Esophagus (tissue), 2 donors: Measurements from ENCODE around the gene MGRN1. TPM values are rescaled to one million over a fixed set of nuclear protein-coding genes. Genes with fewer than 3 reads are reported as not detected.

Experiments
- H3K27ac ChIP-seq, 2 donors: one replicate each; pipeline ENCODE4 v1.5.1; 2013; ENCODE audit warnings: low read depth in 2 of 2, mild to moderate bottlenecking in 2 of 2, inconsistent platforms in 1 of 2, low read length in 1 of 2, moderate library complexity in 1 of 2
- H3K27me3 ChIP-seq, 2 donors: one replicate each; pipeline ENCODE4 v1.6.1; 2013; ENCODE audit warnings: low read length in 2 of 2, control low read depth in 1 of 2, mild to moderate bottlenecking in 1 of 2; ENCODE audit not compliant: insufficient read depth in 2 of 2, control insufficient read depth in 1 of 2
- H3K36me3 ChIP-seq, 2 donors: one replicate each; pipeline ENCODE4 v1.6.1; 2013; ENCODE audit warnings: low read length in 1 of 2; ENCODE audit not compliant: control insufficient read depth in 2 of 2, insufficient read depth in 2 of 2
- H3K4me1 ChIP-seq, 2 donors: one replicate each; pipeline ENCODE4 v1.6.1; 2013; ENCODE audit warnings: low read length in 1 of 2; ENCODE audit not compliant: control insufficient read depth in 2 of 2, insufficient read depth in 2 of 2
- H3K4me3 ChIP-seq, 2 donors: one replicate each; pipeline ENCODE4 v1.5.1; 2013; ENCODE audit warnings: low read length in 2 of 2, mild to moderate bottlenecking in 2 of 2, low read depth in 1 of 2, moderate library complexity in 1 of 2
- H3K9me3 ChIP-seq, 2 donors: one replicate each; pipeline ENCODE4 v1.6.1; 2013; ENCODE audit warnings: mild to moderate bottlenecking in 2 of 2, low read depth in 1 of 2, low read length in 1 of 2, moderate library complexity in 1 of 2; ENCODE audit not compliant: control insufficient read depth in 2 of 2, insufficient read depth in 1 of 2
- WGBS, 2 donors: extraction: QIAGEN DNeasy Blood & Tissue Kit; methylation state at CpG; one replicate each; pipeline ENCODE4 v1.1.7; 2013; 5-methylcytosine and 5-hydroxymethylcytosine counted together
- polyA plus RNA-seq, 2 donors: library from polyadenylated mRNA; stranded (reverse); fragments of 200-250 nt; gene quantifications; one replicate each; pipeline ENCODE4 v1.2.3, GENCODE V29; 2013
- donor health status: healthy with polysubstance abuse.
- donor health status: Bipolar disorder and iron deficiency.

The MGRN1 gene
- polyA plus RNA-seq: 10 to 100 TPM; 10.9 to 15.1 TPM

DNA sequence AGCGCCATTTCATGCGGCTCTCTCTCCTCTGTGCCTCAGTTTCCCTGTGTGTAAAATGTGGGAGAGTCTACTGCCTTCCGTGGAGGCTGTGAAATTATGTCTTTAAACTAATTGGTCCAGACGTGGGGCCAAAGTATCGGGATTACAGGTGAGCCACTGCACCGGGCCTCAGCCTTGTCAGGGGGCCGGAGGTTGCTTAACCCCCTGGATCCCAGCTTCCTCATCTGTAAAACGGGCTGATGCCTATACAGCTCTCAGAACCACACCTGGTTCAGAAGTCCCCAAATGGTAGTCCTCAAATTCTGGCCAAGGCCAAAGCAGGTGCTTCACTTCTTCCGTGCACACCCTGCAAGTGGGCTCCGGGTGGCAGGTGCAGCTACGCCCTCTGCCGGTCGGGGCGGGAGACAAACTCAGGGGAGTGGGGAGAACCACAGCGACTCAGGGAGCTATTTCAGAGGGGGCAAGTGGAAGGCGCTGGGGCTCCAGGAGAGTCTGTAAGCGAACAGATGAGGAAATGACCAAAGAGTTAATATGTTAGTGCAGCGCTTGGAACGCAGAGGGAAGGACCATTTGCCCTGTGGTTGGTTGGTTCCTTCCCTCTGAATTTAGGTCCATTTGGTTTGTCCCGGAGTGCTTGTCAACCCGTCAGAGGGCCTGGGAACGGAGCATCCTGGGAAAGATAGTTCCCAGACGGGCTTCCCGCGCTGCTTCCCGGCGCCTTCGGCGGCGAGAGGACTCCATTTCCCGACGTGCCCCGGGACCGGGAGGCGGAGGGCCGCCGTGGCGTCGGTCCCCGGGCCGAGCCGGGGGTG lies at the start of gene MGRN1:
Gene MGRN1 (plus strand): TSS at position 812 of the 812 bp plus-strand sequence. CDS start 135 bp downstream, outside the sequence.
- peak within 1 kb of the TSS; percentile 93 to 98 for H3K27ac ChIP-seq
- 6 to 7% methylated on average over 42 of the region's 42 CpGs for WGBS, 2 donors
- no peaks in the 10 kb centered on the region for H3K36me3 ChIP-seq
- no peaks in the 10 kb centered on the region for H3K27me3 ChIP-seq
- H3K4me1 ChIP-seq: peaks cover 8 to 14% of the 10 kb centered on the region in 2 donors
- no peaks in the 10 kb centered on the region for H3K9me3 ChIP-seq
- H3K4me3 ChIP-seq: peak within 1 kb of the TSS; percentile 83 to 98

DNA sequence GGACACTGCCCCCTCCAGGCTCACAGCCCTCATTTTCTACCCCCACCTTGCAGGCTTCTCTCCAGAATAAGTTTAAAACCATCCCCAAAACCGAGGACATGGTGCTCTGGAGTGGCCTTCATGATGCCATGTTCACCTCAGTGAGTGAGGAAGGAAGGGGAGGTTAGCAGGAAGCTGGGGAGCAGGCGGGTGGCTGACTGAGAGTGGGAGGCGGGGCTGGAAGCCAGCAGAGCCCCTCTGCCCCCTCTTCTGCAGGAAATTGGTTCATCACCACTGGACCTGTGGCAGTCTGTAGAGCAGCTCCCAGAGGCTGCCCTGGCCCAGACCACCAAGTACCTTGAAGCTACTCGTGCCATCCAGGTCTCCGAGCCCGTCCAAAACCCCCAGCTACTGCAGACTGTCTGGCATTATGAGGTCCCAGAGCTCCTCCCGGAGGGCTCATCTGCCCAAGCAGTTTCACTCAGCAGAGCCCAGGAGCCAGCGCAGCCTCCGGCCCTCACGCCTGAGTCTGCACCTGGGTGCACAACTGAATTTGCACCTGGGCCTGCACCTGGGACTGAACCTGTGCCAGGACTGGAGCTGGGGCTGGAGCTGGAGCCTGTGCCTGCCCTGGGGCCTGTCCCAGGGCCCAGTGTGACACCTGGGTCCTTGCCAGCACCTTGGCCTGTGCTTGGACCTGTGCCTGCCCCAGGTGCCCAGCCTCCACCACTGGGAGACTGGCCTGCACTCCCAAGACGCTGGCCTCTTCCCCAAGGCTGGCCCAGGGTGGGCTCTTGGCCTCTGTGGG lies 49.5 kb upstream of the MGRN1 start:
- Histone ChIP-seq H3K27me3 (no peaks in the 10 kb centered on the region), H3K27ac (no peak overlapping the region), H3K9me3 (no peaks in the 10 kb centered on the region), H3K4me3 (no peak overlapping the region), H3K4me1 (no peaks in the 10 kb centered on the region), H3K36me3 (no peaks in the 10 kb centered on the region)
- WGBS, 2 donors: 72 to 79% methylated on average over 11 of the region's 11 CpGs

DNA sequence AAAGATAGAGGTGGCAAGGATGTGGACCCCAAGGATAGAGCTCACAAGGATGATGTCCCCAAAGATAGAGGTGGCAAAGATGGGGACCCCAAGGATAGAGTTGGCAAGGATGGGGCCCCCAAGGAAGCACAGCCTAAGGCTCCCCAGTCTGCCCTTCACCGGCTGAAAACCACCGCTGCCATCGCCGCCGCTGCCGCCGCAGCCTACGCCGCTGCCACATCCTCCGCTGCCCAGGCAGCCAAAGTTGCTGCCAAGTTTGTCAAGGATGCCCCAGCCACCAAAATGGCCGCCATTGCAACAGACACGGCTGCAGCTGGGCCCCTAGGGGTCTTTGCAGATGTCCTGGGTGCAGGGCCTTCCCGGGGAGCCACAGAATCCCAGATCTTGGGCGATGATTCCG lies 48.6 kb upstream of the MGRN1 start:
- no peaks in the 10 kb centered on the region for H3K9me3 ChIP-seq
- H3K36me3 ChIP-seq: no peaks in the 10 kb centered on the region
- no peak overlapping the region for H3K27ac ChIP-seq
- WGBS, 2 donors: 96 to 97% methylated on average over 15 of the region's 15 CpGs
- H3K4me1 ChIP-seq: no peaks in the 10 kb centered on the region
- H3K27me3 ChIP-seq: no peaks in the 10 kb centered on the region
- no peak overlapping the region for H3K4me3 ChIP-seq

DNA sequence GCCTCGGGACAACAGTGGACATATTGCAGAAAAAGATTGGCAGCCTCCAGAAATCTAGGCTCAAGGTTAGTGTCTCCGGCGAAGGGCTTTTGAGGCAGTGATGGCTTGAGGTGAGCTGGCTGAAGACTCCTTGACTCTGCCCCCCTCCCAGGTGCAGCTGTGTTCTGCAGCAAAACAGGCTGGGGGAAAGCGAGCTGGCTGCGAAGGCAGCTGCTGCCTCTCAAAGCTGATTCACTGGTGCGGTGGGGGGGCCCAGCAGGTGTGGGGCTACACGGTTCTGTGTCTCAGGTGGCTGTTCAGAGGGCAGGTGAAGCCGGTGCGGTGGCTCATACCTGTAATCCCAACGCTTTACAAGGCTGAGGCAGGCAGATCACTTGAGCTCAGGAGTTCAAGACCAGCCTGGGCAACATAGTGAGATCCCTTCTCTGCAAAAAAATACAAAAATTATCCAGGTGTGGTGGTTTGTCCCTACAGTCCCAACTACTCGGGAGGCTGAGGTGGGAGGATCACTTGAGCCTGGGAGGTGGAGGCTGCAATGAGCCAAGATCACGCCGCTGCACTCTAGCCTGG lies 45.6 kb upstream of the MGRN1 start:
- Histone ChIP-seq H3K27ac (no peak overlapping the region), H3K9me3 (no peaks in the 10 kb centered on the region)
- 83 to 84% methylated on average over 13 of the region's 13 CpGs for WGBS, 2 donors

DNA sequence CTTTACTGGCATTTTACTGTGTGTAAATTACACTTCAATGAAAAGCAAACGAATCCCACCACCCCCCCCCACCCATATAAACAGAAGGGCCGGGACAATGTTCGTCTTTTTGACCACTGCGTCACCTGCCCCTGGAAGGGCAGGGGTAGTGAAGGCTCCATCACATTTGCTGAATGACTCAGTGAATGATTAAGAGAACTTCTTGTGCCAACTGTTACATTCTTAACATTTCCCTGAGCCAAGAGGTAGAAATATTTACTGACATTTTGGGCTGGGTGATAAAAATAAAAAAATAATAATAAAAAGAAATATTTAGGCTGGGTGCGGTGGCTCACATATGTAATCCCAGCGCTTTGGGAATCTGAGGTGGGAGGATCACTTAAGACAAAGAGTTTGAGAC lies 44.4 kb upstream of the MGRN1 start:
- H3K27me3 ChIP-seq: no peaks in the 10 kb centered on the region
- H3K4me1 ChIP-seq: no peaks in the 10 kb centered on the region
- no peaks in the 10 kb centered on the region for H3K9me3 ChIP-seq
- no peak overlapping the region for H3K4me3 ChIP-seq
- WGBS, 2 donors: 33 to 39% methylated on average over 6 of the region's 6 CpGs
- H3K27ac ChIP-seq: no peak overlapping the region
- H3K36me3 ChIP-seq: no peaks in the 10 kb centered on the region

More for the DNA sequence above, 45.6 kb upstream of the MGRN1 start:
- Histone ChIP-seq H3K27me3 (no peaks in the 10 kb centered on the region), H3K36me3 (no peaks in the 10 kb centered on the region), H3K4me1 (no peaks in the 10 kb centered on the region), H3K4me3 (no peak overlapping the region)

DNA sequence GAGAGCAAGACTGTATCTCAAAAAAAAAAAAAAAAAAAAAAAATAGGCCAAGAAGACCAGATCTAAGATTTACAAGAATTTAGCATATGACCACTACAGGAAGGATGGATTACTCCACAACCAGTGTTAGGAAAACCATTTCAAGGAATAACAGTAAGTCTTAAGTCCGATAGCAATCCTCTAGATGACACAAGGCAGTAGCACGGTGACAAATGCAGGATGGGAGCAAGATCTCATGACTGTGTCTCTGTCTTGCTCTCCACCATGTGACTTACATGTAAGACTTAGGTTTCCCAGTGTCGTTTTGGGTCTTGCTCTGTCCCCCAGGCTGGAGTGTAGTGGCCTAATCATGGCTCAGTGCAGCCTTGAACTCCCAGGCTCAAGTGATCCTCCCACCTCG lies 40.7 kb upstream of the MGRN1 start:
- WGBS, 2 donors: 88 to 91% methylated on average over 4 of the region's 4 CpGs
- Histone ChIP-seq H3K9me3 (peaks cover 0 to 6% of the 10 kb centered on the region in 2 donors), H3K27me3 (no peaks in the 10 kb centered on the region)

DNA sequence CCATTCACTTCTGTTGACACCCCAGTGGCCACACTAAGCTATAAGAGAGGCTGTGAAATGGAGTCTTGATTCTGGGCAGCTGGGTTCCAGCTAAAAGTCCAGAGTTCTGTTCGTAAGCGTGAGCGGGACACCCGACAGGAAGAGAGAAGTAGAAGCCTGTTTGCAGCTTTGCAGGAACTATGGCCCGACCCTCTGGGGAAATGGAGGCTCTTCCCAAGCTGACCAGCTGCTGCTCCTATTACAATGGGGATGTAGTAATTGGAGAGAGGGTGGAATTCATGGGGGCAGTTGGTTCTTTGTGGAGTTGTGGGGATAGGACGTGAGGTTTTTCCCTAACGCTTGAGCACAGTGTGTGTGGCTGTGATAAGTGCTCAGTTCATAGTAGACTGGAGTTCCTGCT lies 38.3 kb upstream of the MGRN1 start:
- no peak overlapping the region for H3K4me3 ChIP-seq
- H3K4me1 ChIP-seq: no peaks in the 10 kb centered on the region
- no peaks in the 10 kb centered on the region for H3K27me3 ChIP-seq
- no peak overlapping the region for H3K27ac ChIP-seq
- peaks cover 0 to 6% of the 10 kb centered on the region in 2 donors for H3K9me3 ChIP-seq
- H3K36me3 ChIP-seq: no peaks in the 10 kb centered on the region
- WGBS, 2 donors: 66 to 68% methylated on average over 7 of the region's 7 CpGs

More for the DNA sequence above, 40.7 kb upstream of the MGRN1 start:
- Histone ChIP-seq H3K27ac (no peak overlapping the region), H3K4me3 (no peak overlapping the region), H3K36me3 (no peaks in the 10 kb centered on the region), H3K4me1 (no peaks in the 10 kb centered on the region)

DNA sequence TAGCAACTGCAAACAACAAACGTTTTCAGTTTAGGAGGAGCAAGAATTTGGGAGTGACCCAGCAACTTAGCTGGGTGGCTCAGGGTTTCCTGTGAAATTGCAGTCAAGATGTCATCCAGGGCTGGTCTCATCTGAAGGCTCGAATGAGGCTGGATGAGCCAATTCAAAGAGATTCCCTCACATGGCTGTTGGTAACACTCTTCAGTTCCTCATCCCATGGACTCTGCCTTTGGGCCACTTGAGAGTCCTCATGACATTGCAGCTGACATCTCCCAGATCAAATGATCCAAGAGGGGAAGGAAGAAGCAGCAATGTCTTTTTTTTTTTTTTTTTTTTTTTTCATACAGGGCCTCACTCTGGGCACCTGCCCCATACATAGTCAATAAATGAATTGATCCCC lies 36.2 kb upstream of the MGRN1 start:
- H3K9me3 ChIP-seq: peaks cover 0 to 6% of the 10 kb centered on the region in 2 donors
- H3K27me3 ChIP-seq: no peaks in the 10 kb centered on the region
- WGBS, 2 donors: 74 to 75% methylated on average over 2 of the region's 2 CpGs
- no peak overlapping the region for H3K4me3 ChIP-seq
- H3K27ac ChIP-seq: no peak overlapping the region
- H3K36me3 ChIP-seq: no peaks in the 10 kb centered on the region
- H3K4me1 ChIP-seq: no peaks in the 10 kb centered on the region

DNA sequence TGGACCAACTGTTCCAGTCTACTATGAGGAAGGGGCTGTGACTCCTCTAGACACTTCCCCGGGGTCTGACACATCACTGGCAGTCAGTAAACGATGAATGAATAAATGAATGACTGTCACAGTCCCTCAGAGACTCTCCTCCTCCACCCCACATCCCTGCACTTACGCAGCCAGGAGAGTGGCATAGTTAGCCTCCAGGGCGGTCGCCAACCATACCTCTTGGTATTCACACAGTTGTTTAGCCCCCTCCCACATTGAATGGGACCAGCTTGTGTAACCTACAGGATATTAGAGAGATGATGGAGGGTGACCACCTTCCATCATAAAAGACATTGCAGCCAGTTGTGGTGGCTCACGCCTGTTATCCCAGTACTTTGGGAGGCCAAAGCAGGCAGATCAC lies 35.7 kb upstream of the MGRN1 start:
- 94 to 95% methylated on average over 6 of the region's 6 CpGs for WGBS, 2 donors
- H3K27ac ChIP-seq: no peak overlapping the region

More for the DNA sequence above, 35.7 kb upstream of the MGRN1 start:
- Histone ChIP-seq H3K27me3 (no peaks in the 10 kb centered on the region), H3K36me3 (no peaks in the 10 kb centered on the region), H3K4me3 (no peak overlapping the region), H3K4me1 (no peaks in the 10 kb centered on the region), H3K9me3 (peaks cover 0 to 6% of the 10 kb centered on the region in 2 donors)
